ENCODE results near the gene PIGU. TPM values are rescaled to one million over a fixed set of nuclear protein-coding genes. Genes with fewer than 3 reads are reported as not detected.

The PIGU gene
- total RNA-seq, 1 experiment from 2014 or later = 32.8 TPM

DNA sequence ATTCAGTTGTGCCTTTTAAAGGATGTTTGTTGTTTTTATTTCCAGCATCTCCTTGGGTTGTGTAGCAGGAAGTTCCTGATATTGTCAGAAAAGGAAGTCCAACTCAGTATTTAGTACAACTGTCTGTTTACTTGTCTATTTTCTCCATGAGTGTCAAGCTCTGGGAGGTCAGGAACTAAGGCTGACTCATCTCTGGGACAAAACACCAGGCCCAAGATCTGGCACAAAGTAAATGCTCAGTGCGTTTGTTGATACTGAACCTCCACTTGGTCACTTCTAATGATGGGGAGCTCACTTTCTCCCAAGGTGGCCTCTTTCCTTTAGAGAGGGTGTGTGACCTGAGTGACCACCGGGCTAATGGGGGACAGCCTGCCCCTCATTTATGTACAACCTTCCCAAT lies 12.6 kb upstream of the PIGU start:
- TF ChIP-seq, protein P1, sequence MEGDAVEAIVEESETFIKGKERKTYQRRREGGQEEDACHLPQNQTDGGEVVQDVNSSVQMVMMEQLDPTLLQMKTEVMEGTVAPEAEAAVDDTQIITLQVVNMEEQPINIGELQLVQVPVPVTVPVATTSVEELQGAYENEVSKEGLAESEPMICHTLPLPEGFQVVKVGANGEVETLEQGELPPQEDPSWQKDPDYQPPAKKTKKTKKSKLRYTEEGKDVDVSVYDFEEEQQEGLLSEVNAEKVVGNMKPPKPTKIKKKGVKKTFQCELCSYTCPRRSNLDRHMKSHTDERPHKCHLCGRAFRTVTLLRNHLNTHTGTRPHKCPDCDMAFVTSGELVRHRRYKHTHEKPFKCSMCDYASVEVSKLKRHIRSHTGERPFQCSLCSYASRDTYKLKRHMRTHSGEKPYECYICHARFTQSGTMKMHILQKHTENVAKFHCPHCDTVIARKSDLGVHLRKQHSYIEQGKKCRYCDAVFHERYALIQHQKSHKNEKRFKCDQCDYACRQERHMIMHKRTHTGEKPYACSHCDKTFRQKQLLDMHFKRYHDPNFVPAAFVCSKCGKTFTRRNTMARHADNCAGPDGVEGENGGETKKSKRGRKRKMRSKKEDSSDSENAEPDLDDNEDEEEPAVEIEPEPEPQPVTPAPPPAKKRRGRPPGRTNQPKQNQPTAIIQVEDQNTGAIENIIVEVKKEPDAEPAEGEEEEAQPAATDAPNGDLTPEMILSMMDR (conservative IDR thresholded peaks at IDR 0.05) = no peak
- Mint-ChIP-seq H3K4me1 (peaks cover 0 to 3% of the 10 kb centered on the region in 2 experiments; a peak in 1 of 4 replicates), H3K4me3 (no peak overlapping the region), H3K36me3 (ENCODE audit: insufficient read depth in 1 of 3, low read depth in 3 of 3) (no peaks in the 10 kb centered on the region), H3K9me3 (no peaks in the 10 kb centered on the region), H3K27ac (no peak overlapping the region), H3K27me3 (ENCODE audit: low read depth) (peaks cover 1% of the 10 kb centered on the region; the same call in 1 of the 2 replicates)
- Histone ChIP-seq H4K91ac (ENCODE audit: insufficient read length, low read depth, low read length) (no peak overlapping the region), H3K23me2 (ENCODE audit: insufficient read length, low read depth, low read length, poor library complexity, severe bottlenecking) (no peaks in the 10 kb centered on the region), H3K27ac (ENCODE audit: insufficient read length, low read depth, low read length) (no peak overlapping the region), H2BK12ac (ENCODE audit: insufficient read length, low read depth, low read length) (no peak overlapping the region), H4K5ac (ENCODE audit: insufficient read length, low read depth, low read length) (no peak overlapping the region), H3K56ac (ENCODE audit: insufficient read length, low read depth, low read length) (no peak overlapping the region), H2BK15ac (ENCODE audit: low read depth, low read length) (no peak overlapping the region), H2BK5ac (ENCODE audit: insufficient read length, low read length) (no peak overlapping the region), H3K9me3 (ENCODE audit: control insufficient read depth, low read depth, low read length) (no peaks in the 10 kb centered on the region), H3K4me1 (ENCODE audit: insufficient read depth, low read length) (no peaks in the 10 kb centered on the region), H3K79me1 (ENCODE audit: insufficient read depth, low read depth, low read length, poor library complexity, severe bottlenecking) (no peaks in the 10 kb centered on the region), H3K27me3 (ENCODE audit: insufficient read depth, low read length) (no peaks in the 10 kb centered on the region), H4K8ac (replicated peaks; ENCODE audit: insufficient read length, low read depth, low read length) (no peak overlapping the region), H3K18ac (ENCODE audit: insufficient read length, low read depth, low read length) (no peak overlapping the region), H3K4me2 (ENCODE audit: insufficient read depth, insufficient read length, low read length) (no peak overlapping the region), H3K4ac (ENCODE audit: low read depth, low read length) (no peak overlapping the region), H2BK20ac (ENCODE audit: low read depth, low read length, poor library complexity, severe bottlenecking) (no peak overlapping the region), H3T11ph (ENCODE audit: low read length) (no peak overlapping the region), H3K9ac (ENCODE audit: extremely low read depth, insufficient read length, low read length) (no peak overlapping the region), H2AFZ (ENCODE audit: low read length) (no peak overlapping the region), H3K23ac (ENCODE audit: insufficient read length, low read depth, low read length) (no peak overlapping the region), H2AK5ac (ENCODE audit: insufficient read length, low read length) (no peak overlapping the region), H3K79me2 (ENCODE audit: insufficient read depth, low read length) (no peaks in the 10 kb centered on the region), H2BK120ac (ENCODE audit: low read depth, low read length, poor library complexity, severe bottlenecking) (no peak overlapping the region), H3K14ac (ENCODE audit: insufficient read depth, low read length) (no peak overlapping the region), H4K20me1 (ENCODE audit: control insufficient read depth, insufficient read depth, insufficient read length) (no peaks in the 10 kb centered on the region)
- whole genome bisulfite sequencing (ENCODE audit: extremely low coverage, insufficient read length, low lambda C conversion rate) = no CpG with 5 or more reads among the region's 2 CpGs
- no peak for DNase-seq
